Measurements from ENCODE around the gene ZSCAN16. TPM values are rescaled to one million over a fixed set of nuclear protein-coding genes. Genes with fewer than 3 reads are reported as not detected.
"Not testable (repeated sequence)": the region's sequence is repeated elsewhere in the genome, so short reads cannot be mapped to it uniquely, and the experiment has no call there.

Gene ZSCAN16
- total RNA-seq, 2 experiments from 2014 or later = 7.6 to 8.6 TPM

GRCh38 chr6:28090917-28091586, 33.4 kb upstream of the ZSCAN16 start:
- H3K36me3 ChIP-seq (ENCODE audit: insufficient read depth, low read length) = peaks cover 45% of the 10 kb centered on the region
- intact Hi-C loops (cut with micrococcal nuclease; ENCODE audit: unreplicated experiment) = no loop called here
- H3K9me2 ChIP-seq (ENCODE audit: insufficient read depth, low read length) = no peaks in the 10 kb centered on the region
- ChIA-PET CTCF (ENCODE audit: unreplicated experiment) (no interaction called here), POLR2A (interaction anchor here (0.8 kb wide), 1 partner anchor 267 kb away, joined by 3 read pairs; no protein-coding TSS in a partner anchor)
- H3K4me1 ChIP-seq (ENCODE audit: insufficient read depth, low read length, poor library complexity, severe bottlenecking) = no peaks in the 10 kb centered on the region
- TF ChIP-seq EZH2phosphoT487 (IDR thresholded peaks at IDR 0.05; ENCODE audit: borderline replicate concordance, low read depth, low read length) = no peak
- no peak for TF ChIP-seq CTCF (conservative IDR thresholded peaks at IDR 0.05; ENCODE audit: low read length)
- H3K4me2 ChIP-seq (ENCODE audit: low read length) = no peak overlapping the region
- no peak overlapping the region for H2AFZ ChIP-seq (ENCODE audit: low read length)
- no peak for DNase-seq (ENCODE audit: low spot score)
- no peak overlapping the region for H3K27ac ChIP-seq (ENCODE audit: low read depth, low read length, poor library complexity, severe bottlenecking)
- BruUV-seq (replicated peaks) = no TSS peak
- H3K9me3 ChIP-seq (ENCODE audit: low read length) = no peaks in the 10 kb centered on the region
- no peaks in the 10 kb centered on the region for H4K20me1 ChIP-seq (ENCODE audit: insufficient read depth, low read length)
- H3K4me3 ChIP-seq (ENCODE audit: low read depth, low read length, poor library complexity, severe bottlenecking) = no peak overlapping the region
- no peaks in the 10 kb centered on the region for H3K79me2 ChIP-seq (ENCODE audit: insufficient read depth, low read depth, low read length)

- H3K79me2 ChIP-seq (ENCODE audit: insufficient read depth, low read depth, low read length); intact Hi-C loops (cut with micrococcal nuclease; ENCODE audit: unreplicated experiment); CTCF ChIA-PET (ENCODE audit: unreplicated experiment); H3K4me3 ChIP-seq (ENCODE audit: low read depth, low read length, poor library complexity, severe bottlenecking); H3K27ac ChIP-seq (ENCODE audit: low read depth, low read length, poor library complexity, severe bottlenecking); BruUV-seq (replicated peaks); H3K4me2 ChIP-seq (ENCODE audit: low read length); H3K9me3 ChIP-seq (ENCODE audit: low read length); H4K20me1 ChIP-seq (ENCODE audit: insufficient read depth, low read length); H3K36me3 ChIP-seq (ENCODE audit: insufficient read depth, low read length); DNase-seq (ENCODE audit: low spot score); H3K9me2 ChIP-seq (ENCODE audit: insufficient read depth, low read length); H2AFZ ChIP-seq (ENCODE audit: low read length): not testable (repeated sequence)
- POLR2A ChIA-PET = interaction anchor here (0.6 kb wide), 1 partner anchor 17 kb away, joined by 4 read pairs; no protein-coding TSS in a partner anchor
- peaks cover 23% of the 10 kb centered on the region for H3K4me1 ChIP-seq (ENCODE audit: insufficient read depth, low read length, poor library complexity, severe bottlenecking)
Measured at GRCh38 chr6:28102222-28102621, 22.2 kb upstream of the ZSCAN16 start.

GRCh38 chr6:28102699-28103098, 21.7 kb upstream of the ZSCAN16 start:
- H3K79me2 ChIP-seq (ENCODE audit: insufficient read depth, low read depth, low read length); CTCF ChIA-PET (ENCODE audit: unreplicated experiment); H3K4me2 ChIP-seq (ENCODE audit: low read length); H3K4me3 ChIP-seq (ENCODE audit: low read depth, low read length, poor library complexity, severe bottlenecking); intact Hi-C loops (cut with micrococcal nuclease; ENCODE audit: unreplicated experiment); H4K20me1 ChIP-seq (ENCODE audit: insufficient read depth, low read length); H3K9me3 ChIP-seq (ENCODE audit: low read length); DNase-seq (ENCODE audit: low spot score); BruUV-seq (replicated peaks); H3K9me2 ChIP-seq (ENCODE audit: insufficient read depth, low read length); H2AFZ ChIP-seq (ENCODE audit: low read length); H3K36me3 ChIP-seq (ENCODE audit: insufficient read depth, low read length); H3K27ac ChIP-seq (ENCODE audit: low read depth, low read length, poor library complexity, severe bottlenecking): not testable (repeated sequence)
- POLR2A ChIA-PET = interaction anchor here (0.6 kb wide), 1 partner anchor 30 kb away, joined by 4 read pairs; no protein-coding TSS in a partner anchor
- peaks cover 23% of the 10 kb centered on the region for H3K4me1 ChIP-seq (ENCODE audit: insufficient read depth, low read length, poor library complexity, severe bottlenecking)

Measured in OCI-LY7 (cell line).